Transverse colon (tissue), 4 donors: ENCODE data around the gene SEBOX.

Experiments
- EP300 ChIP-seq: sonication (generic); formaldehyde crosslinking; IDR thresholded peaks from one replicate; pipeline ENCODE4 v1.6.1; 2017; ENCODE audit warnings: antibody characterized with exemption, low read depth
- POLR2A ChIP-seq: fragments of 450-650 bp; IDR thresholded peaks from one replicate; pipeline ENCODE4 v1.6.1; 2016; ENCODE audit warnings: antibody characterized with exemption, mild to moderate bottlenecking, moderate library complexity
- POLR2AphosphoS5 ChIP-seq, 3 donors: sonication (generic); formaldehyde crosslinking; IDR thresholded peaks; one replicate each; pipeline ENCODE4 v1.6.1; 2016; ENCODE audit warnings: antibody characterized with exemption in 3 of 3
- TF ChIP-seq, protein P1 (sequence below), 5 experiments: fragments of 200-600 bp in 3 of 5; fragments of 450-650 bp in 2 of 5; sonication (generic) in 3 of 5; IDR thresholded peaks; 1 replicate in 2 of 5; 2 replicates in 3 of 5; pipeline ENCODE4 v1.5.1; 2016 to 2017; ENCODE audit warnings: antibody characterized with exemption in 5 of 5, inconsistent platforms in 3 of 5, mild to moderate bottlenecking in 2 of 5, moderate library complexity in 1 of 5

GRCh38 chr17:28390141-28390540, 25.1 kb upstream of the SEBOX start:
- TF ChIP-seq, protein P1, sequence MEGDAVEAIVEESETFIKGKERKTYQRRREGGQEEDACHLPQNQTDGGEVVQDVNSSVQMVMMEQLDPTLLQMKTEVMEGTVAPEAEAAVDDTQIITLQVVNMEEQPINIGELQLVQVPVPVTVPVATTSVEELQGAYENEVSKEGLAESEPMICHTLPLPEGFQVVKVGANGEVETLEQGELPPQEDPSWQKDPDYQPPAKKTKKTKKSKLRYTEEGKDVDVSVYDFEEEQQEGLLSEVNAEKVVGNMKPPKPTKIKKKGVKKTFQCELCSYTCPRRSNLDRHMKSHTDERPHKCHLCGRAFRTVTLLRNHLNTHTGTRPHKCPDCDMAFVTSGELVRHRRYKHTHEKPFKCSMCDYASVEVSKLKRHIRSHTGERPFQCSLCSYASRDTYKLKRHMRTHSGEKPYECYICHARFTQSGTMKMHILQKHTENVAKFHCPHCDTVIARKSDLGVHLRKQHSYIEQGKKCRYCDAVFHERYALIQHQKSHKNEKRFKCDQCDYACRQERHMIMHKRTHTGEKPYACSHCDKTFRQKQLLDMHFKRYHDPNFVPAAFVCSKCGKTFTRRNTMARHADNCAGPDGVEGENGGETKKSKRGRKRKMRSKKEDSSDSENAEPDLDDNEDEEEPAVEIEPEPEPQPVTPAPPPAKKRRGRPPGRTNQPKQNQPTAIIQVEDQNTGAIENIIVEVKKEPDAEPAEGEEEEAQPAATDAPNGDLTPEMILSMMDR (IDR thresholded peaks at IDR 0.05), result no peak
- no peak for TF ChIP-seq POLR2A
- no peak for TF ChIP-seq EP300
- no peak for TF ChIP-seq POLR2AphosphoS5 (IDR thresholded peaks at IDR 0.05)
